ENCODE data around the gene EPHB2. TPM values are rescaled to one million over a fixed set of nuclear protein-coding genes. Genes with fewer than 3 reads are reported as not detected.

The EPHB2 gene
- total and polyA plus RNA-seq, 2 experiments from 2014 or later, result 1.0 to 5.1 TPM

GRCh38 chr1:22932803-22933470, 222.3 kb downstream of the EPHB2 start:
- 48 to 52% methylated on average over 4 of the region's 4 CpGs for WGBS, 2 experiments (ENCODE audit: low coverage in 1 of 2, low lambda C conversion rate in 2 of 2, missing lambda C conversion rate in 2 of 2)
- Histone ChIP-seq H3K9me2 (ENCODE audit: insufficient read depth) (no peaks in the 10 kb centered on the region), H3K27ac (no peak overlapping the region), H3K4me1 (ENCODE audit: insufficient read depth) (no peaks in the 10 kb centered on the region), H3K36me3 (ENCODE audit: low read depth) (no peaks in the 10 kb centered on the region), H3K27me3 (replicated peaks; ENCODE audit: insufficient read depth) (peaks cover 7% of the 10 kb centered on the region; the same call in 1 of the 2 replicates), H3K9ac (no peak overlapping the region), H3F3A (ENCODE audit: insufficient read depth) (no peaks in the 10 kb centered on the region), H3K9me3 (ENCODE audit: low read depth) (no peaks in the 10 kb centered on the region), H3K4me2 (ENCODE audit: unreplicated experiment) (no peak overlapping the region), H3K4me3 (no peak overlapping the region), H4K20me1 (ENCODE audit: insufficient read depth) (no peaks in the 10 kb centered on the region), H3K79me2 (ENCODE audit: insufficient read depth) (no peaks in the 10 kb centered on the region), H2AFZ (no peak overlapping the region)
- DNase-seq, result no peak
- no peak for TF ChIP-seq EZH2 (IDR thresholded peaks at IDR 0.05; ENCODE audit: insufficient read depth, poor library complexity, severe bottlenecking)
- no peak for TF ChIP-seq EZH2phosphoT487 (IDR thresholded peaks at IDR 0.05; ENCODE audit: insufficient read depth, low read depth)
- in situ Hi-C loops (cut with MboI), result loop anchor here (25.0 kb wide), 1 partner anchor 496 kb away; no protein-coding TSS in a partner anchor

- Histone ChIP-seq H2AFZ (no peak overlapping the region), H3K36me3 (ENCODE audit: low read depth) (no peaks in the 10 kb centered on the region), H4K20me1 (ENCODE audit: insufficient read depth) (no peaks in the 10 kb centered on the region), H3K9ac (no peak overlapping the region), H3K9me3 (ENCODE audit: low read depth) (no peaks in the 10 kb centered on the region), H3F3A (ENCODE audit: insufficient read depth) (no peaks in the 10 kb centered on the region), H3K9me2 (ENCODE audit: insufficient read depth) (no peaks in the 10 kb centered on the region), H3K27ac (no peak overlapping the region), H3K4me3 (no peak overlapping the region), H3K27me3 (replicated peaks; ENCODE audit: insufficient read depth) (peaks cover 7% of the 10 kb centered on the region; the same call in 1 of the 2 replicates), H3K4me1 (ENCODE audit: insufficient read depth) (no peaks in the 10 kb centered on the region), H3K4me2 (ENCODE audit: unreplicated experiment) (no peak overlapping the region), H3K79me2 (ENCODE audit: insufficient read depth) (no peaks in the 10 kb centered on the region)
- no peak for DNase-seq
- in situ Hi-C loops (cut with MboI), result loop anchor here (25.0 kb wide), 1 partner anchor 498 kb away; no protein-coding TSS in a partner anchor
- TF ChIP-seq EZH2phosphoT487 (IDR thresholded peaks at IDR 0.05; ENCODE audit: insufficient read depth, low read depth), result no peak
- no peak for TF ChIP-seq EZH2 (IDR thresholded peaks at IDR 0.05; ENCODE audit: insufficient read depth, poor library complexity, severe bottlenecking)
- 84 to 89% methylated on average over 3 of the region's 3 CpGs for WGBS, 2 experiments (ENCODE audit: low coverage in 1 of 2, low lambda C conversion rate in 2 of 2, missing lambda C conversion rate in 2 of 2)
These were observed 224.8 kb downstream of the EPHB2 start for GRCh38 chr1:22935433-22935832.

DNA sequence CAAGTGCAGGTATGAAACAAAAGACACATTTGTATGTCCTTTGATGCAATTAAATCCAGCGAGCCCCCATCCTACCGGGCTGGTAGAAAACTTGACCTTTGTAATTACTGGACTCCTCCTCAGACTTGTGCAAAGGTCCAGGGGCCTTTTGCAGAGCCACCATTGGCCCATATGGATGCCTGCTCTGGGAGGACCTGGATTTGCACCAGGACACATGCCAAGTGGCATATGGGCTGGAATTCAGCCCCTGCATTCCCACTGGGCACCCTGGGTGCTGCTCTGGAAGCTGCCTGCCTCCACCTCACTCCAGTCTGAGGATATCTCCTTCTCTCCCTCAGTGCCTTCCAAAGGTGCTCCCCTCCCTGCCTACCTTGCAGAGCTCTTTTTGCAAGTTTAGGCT, 226.0 kb downstream of the EPHB2 start:
- peaks cover 7% of the 10 kb centered on the region; the same call in 1 of the 2 replicates for H3K27me3 ChIP-seq (replicated peaks; ENCODE audit: insufficient read depth)
- no peaks in the 10 kb centered on the region for H3K79me2 ChIP-seq (ENCODE audit: insufficient read depth)
- no peaks in the 10 kb centered on the region for H3K4me1 ChIP-seq (ENCODE audit: insufficient read depth)
- no peaks in the 10 kb centered on the region for H4K20me1 ChIP-seq (ENCODE audit: insufficient read depth)
- H3K27ac ChIP-seq, result no peak overlapping the region
- in situ Hi-C loops (cut with MboI), result loop anchor here (25.0 kb wide), 1 partner anchor 499 kb away; no protein-coding TSS in a partner anchor
- no peaks in the 10 kb centered on the region for H3K36me3 ChIP-seq (ENCODE audit: low read depth)
- H3K4me3 ChIP-seq, result no peak overlapping the region
- TF ChIP-seq EZH2 (IDR thresholded peaks at IDR 0.05; ENCODE audit: insufficient read depth, poor library complexity, severe bottlenecking) (no peak), EZH2phosphoT487 (IDR thresholded peaks at IDR 0.05; ENCODE audit: insufficient read depth, low read depth) (no peak)
- no peaks in the 10 kb centered on the region for H3K9me3 ChIP-seq (ENCODE audit: low read depth)
- DNase-seq, result no peak
- no peak overlapping the region for H3K9ac ChIP-seq
- H3K4me2 ChIP-seq (ENCODE audit: unreplicated experiment), result no peak overlapping the region
- no peak overlapping the region for H2AFZ ChIP-seq
- WGBS, 2 experiments (ENCODE audit: low coverage in 1 of 2, low lambda C conversion rate in 2 of 2, missing lambda C conversion rate in 2 of 2), result 25 to 67% methylated on average over 1 to 2 of the region's 2 CpGs
- H3F3A ChIP-seq (ENCODE audit: insufficient read depth), result no peaks in the 10 kb centered on the region
- H3K9me2 ChIP-seq (ENCODE audit: insufficient read depth), result no peaks in the 10 kb centered on the region

DNA sequence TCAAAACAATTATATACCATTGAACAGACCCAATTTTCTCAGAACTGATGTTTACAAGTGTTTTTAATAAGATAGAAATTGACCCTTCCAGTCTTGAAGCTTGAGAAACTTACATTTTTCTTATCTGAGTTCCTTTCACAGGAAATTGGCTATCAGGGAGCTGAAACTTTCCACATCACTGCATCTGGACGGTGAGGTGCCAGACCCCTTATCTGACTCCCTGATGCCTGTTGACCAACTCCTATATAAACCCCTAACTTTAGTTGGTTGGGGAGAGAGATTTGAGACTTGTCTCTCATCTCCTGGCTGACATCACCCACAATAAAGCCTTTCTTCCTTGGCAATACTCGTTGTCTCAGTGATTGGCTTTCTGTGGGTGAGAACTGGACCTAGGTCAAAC, 230.6 kb downstream of the EPHB2 start:
- Histone ChIP-seq H3K79me2 (ENCODE audit: insufficient read depth) (no peaks in the 10 kb centered on the region), H3K27me3 (replicated peaks; ENCODE audit: insufficient read depth) (peaks cover 4% of the 10 kb centered on the region), H3K4me1 (ENCODE audit: insufficient read depth) (no peaks in the 10 kb centered on the region), H3K9me2 (ENCODE audit: insufficient read depth) (no peaks in the 10 kb centered on the region), H3K36me3 (ENCODE audit: low read depth) (no peaks in the 10 kb centered on the region), H2AFZ (no peak overlapping the region), H3K27ac (no peak overlapping the region), H3K9me3 (ENCODE audit: low read depth) (no peaks in the 10 kb centered on the region), H3K4me3 (no peak overlapping the region), H3K9ac (no peak overlapping the region), H4K20me1 (ENCODE audit: insufficient read depth) (no peaks in the 10 kb centered on the region), H3K4me2 (ENCODE audit: unreplicated experiment) (no peak overlapping the region), H3F3A (ENCODE audit: insufficient read depth) (no peaks in the 10 kb centered on the region)
- 23 to 42% methylated on average over 2 of the region's 2 CpGs for WGBS, 2 experiments (ENCODE audit: low coverage in 1 of 2, low lambda C conversion rate in 2 of 2, missing lambda C conversion rate in 2 of 2)
- in situ Hi-C loops (cut with MboI), result loop anchor here (25.0 kb wide), 1 partner anchor 504 kb away; no protein-coding TSS in a partner anchor
- TF ChIP-seq EZH2 (IDR thresholded peaks at IDR 0.05; ENCODE audit: insufficient read depth, poor library complexity, severe bottlenecking) (no peak), EZH2phosphoT487 (IDR thresholded peaks at IDR 0.05; ENCODE audit: insufficient read depth, low read depth) (no peak)
- no peak for DNase-seq

Measured in GM23248 (cell line).